Memory B cell (primary cell): ENCODE measurements around the gene ANKRD2.

ENCODE experiments used
- ATAC-seq: fragments of 150-1000 bp; cut with Tn5 transposase; 2 replicates; pipeline ENCODE4 v1.10.0; 2021; ENCODE audit warnings: low read depth, mild to moderate bottlenecking, moderate library complexity
- DNase-seq, 2 donors: peaks; one replicate each; pipeline ENCODE4 v3.0.0; 2022; ENCODE audit warnings: low spot score in 2 of 2
- H3K27ac Mint-ChIP-seq: one replicate; pipeline ENCODE4 v1.8.0; 2022; ENCODE audit warnings: mild to moderate bottlenecking, moderate library complexity, mixed read lengths
- H3K27me3 Mint-ChIP-seq: one replicate; pipeline ENCODE4 v1.8.0; 2022; ENCODE audit warnings: mixed read lengths
- H3K36me3 Mint-ChIP-seq: one replicate; pipeline ENCODE4 v1.8.0; 2022; ENCODE audit warnings: mild to moderate bottlenecking, mixed read lengths
- H3K4me1 Mint-ChIP-seq: one replicate; pipeline ENCODE4 v1.8.0; 2022; ENCODE audit warnings: mixed read lengths
- H3K4me3 Mint-ChIP-seq: one replicate; pipeline ENCODE4 v1.8.0; 2022; ENCODE audit warnings: mild to moderate bottlenecking, moderate library complexity, mixed read lengths
- H3K9me3 Mint-ChIP-seq: one replicate; pipeline ENCODE4 v1.8.0; 2022; ENCODE audit warnings: mixed read lengths

ANKRD2 gene

GRCh38 chr10:97589479-97589878 lies 16.9 kb downstream of the ANKRD2 start, which contains the start of gene C10orf62:
C10orf62 (plus strand) TSS chr10:97589721; CDS start chr10:97589898, 177 bp downstream.
- no peak within 1 kb of the TSS for H3K4me3 Mint-ChIP-seq
- DNase-seq (no peak), ATAC-seq (no peak)
- no peaks in the 10 kb centered on the region for H3K36me3 Mint-ChIP-seq
- H3K9me3 Mint-ChIP-seq = no peaks in the 10 kb centered on the region
- H3K27me3 Mint-ChIP-seq = no peaks in the 10 kb centered on the region
- H3K27ac Mint-ChIP-seq = no peak within 1 kb of the TSS
- no peaks in the 10 kb centered on the region for H3K4me1 Mint-ChIP-seq

- ATAC-seq (no peak), DNase-seq (no peak)
- Mint-ChIP-seq H3K27me3 (no peaks in the 10 kb centered on the region), H3K9me3 (no peaks in the 10 kb centered on the region), H3K4me1 (no peaks in the 10 kb centered on the region), H3K4me3 (no peak overlapping the region), H3K27ac (no peak overlapping the region), H3K36me3 (no peaks in the 10 kb centered on the region)
These were observed 17.6 kb downstream of the ANKRD2 start for GRCh38 chr10:97590082-97590747.

- Mint-ChIP-seq H3K4me3 (no peak overlapping the region), H3K9me3 (no peaks in the 10 kb centered on the region), H3K27me3 (no peaks in the 10 kb centered on the region), H3K4me1 (no peaks in the 10 kb centered on the region), H3K36me3 (no peaks in the 10 kb centered on the region), H3K27ac (no peak overlapping the region)
- ATAC-seq (no peak), DNase-seq (no peak)
These were observed 18.3 kb downstream of the ANKRD2 start for GRCh38 chr10:97590748-97591495.

GRCh38 chr10:97593421-97593820 lies 20.8 kb downstream of the ANKRD2 start:
- H3K27me3 Mint-ChIP-seq = no peaks in the 10 kb centered on the region
- ATAC-seq (no peak), DNase-seq (no peak)
- no peaks in the 10 kb centered on the region for H3K4me1 Mint-ChIP-seq
- H3K27ac Mint-ChIP-seq = no peak overlapping the region
- H3K9me3 Mint-ChIP-seq = no peaks in the 10 kb centered on the region
- no peaks in the 10 kb centered on the region for H3K36me3 Mint-ChIP-seq
- H3K4me3 Mint-ChIP-seq = no peak overlapping the region

GRCh38 chr10:97596101-97597082 lies 23.8 kb downstream of the ANKRD2 start:
- no peak for ATAC-seq
- Mint-ChIP-seq H3K4me3 (no peak overlapping the region), H3K27me3 (no peaks in the 10 kb centered on the region), H3K4me1 (no peaks in the 10 kb centered on the region), H3K27ac (no peak overlapping the region), H3K36me3 (no peaks in the 10 kb centered on the region), H3K9me3 (no peaks in the 10 kb centered on the region)
- DNase-seq = no peak

GRCh38 chr10:97597778-97598177 lies 25.2 kb downstream of the ANKRD2 start:
- Mint-ChIP-seq H3K4me1 (no peaks in the 10 kb centered on the region), H3K36me3 (no peaks in the 10 kb centered on the region), H3K4me3 (no peak overlapping the region), H3K9me3 (no peaks in the 10 kb centered on the region), H3K27me3 (no peaks in the 10 kb centered on the region), H3K27ac (no peak overlapping the region)
- no peak for ATAC-seq
- no peak for DNase-seq

- H3K27ac Mint-ChIP-seq = no peak overlapping the region
- H3K9me3 Mint-ChIP-seq = no peaks in the 10 kb centered on the region
- H3K27me3 Mint-ChIP-seq = no peaks in the 10 kb centered on the region
- no peak overlapping the region for H3K4me3 Mint-ChIP-seq
- no peaks in the 10 kb centered on the region for H3K4me1 Mint-ChIP-seq
- H3K36me3 Mint-ChIP-seq = no peaks in the 10 kb centered on the region
- ATAC-seq (no peak), DNase-seq (no peak)
These were observed 26.1 kb downstream of the ANKRD2 start for GRCh38 chr10:97598407-97599271.

GRCh38 chr10:97599272-97599619 lies 26.7 kb downstream of the ANKRD2 start:
- ATAC-seq = no peak
- Mint-ChIP-seq H3K9me3 (no peaks in the 10 kb centered on the region), H3K27me3 (no peaks in the 10 kb centered on the region), H3K4me3 (no peak overlapping the region), H3K36me3 (no peaks in the 10 kb centered on the region), H3K27ac (no peak overlapping the region), H3K4me1 (no peaks in the 10 kb centered on the region)
- no peak for DNase-seq

- H3K9me3 Mint-ChIP-seq = no peaks in the 10 kb centered on the region
- H3K27ac Mint-ChIP-seq = no peak overlapping the region
- H3K27me3 Mint-ChIP-seq = no peaks in the 10 kb centered on the region
- no peak for DNase-seq
- ATAC-seq = no peak
- no peaks in the 10 kb centered on the region for H3K36me3 Mint-ChIP-seq
- H3K4me3 Mint-ChIP-seq = no peak overlapping the region
- H3K4me1 Mint-ChIP-seq = no peaks in the 10 kb centered on the region
These were observed 28.0 kb downstream of the ANKRD2 start for GRCh38 chr10:97600616-97601015.

- ATAC-seq = no peak
- Mint-ChIP-seq H3K4me1 (no peaks in the 10 kb centered on the region), H3K27me3 (no peaks in the 10 kb centered on the region), H3K27ac (no peak overlapping the region), H3K36me3 (no peaks in the 10 kb centered on the region), H3K9me3 (no peaks in the 10 kb centered on the region), H3K4me3 (no peak overlapping the region)
- no peak for DNase-seq
These were observed 29.0 kb downstream of the ANKRD2 start for GRCh38 chr10:97601268-97602215.

GRCh38 chr10:97607095-97607636 lies 34.6 kb downstream of the ANKRD2 start:
- Mint-ChIP-seq H3K4me3 (no peak overlapping the region), H3K27me3 (peaks cover 3% of the 10 kb centered on the region), H3K36me3 (no peaks in the 10 kb centered on the region), H3K4me1 (no peaks in the 10 kb centered on the region), H3K27ac (no peak overlapping the region), H3K9me3 (no peaks in the 10 kb centered on the region)
- ATAC-seq = no peak
- DNase-seq = no peak

GRCh38 chr10:97608991-97609561 lies 36.5 kb downstream of the ANKRD2 start:
- H3K4me3 Mint-ChIP-seq = no peak overlapping the region
- no peak for ATAC-seq
- no peaks in the 10 kb centered on the region for H3K36me3 Mint-ChIP-seq
- H3K27ac Mint-ChIP-seq = no peak overlapping the region
- H3K4me1 Mint-ChIP-seq = no peaks in the 10 kb centered on the region
- no peak for DNase-seq
- peaks cover 3% of the 10 kb centered on the region for H3K27me3 Mint-ChIP-seq
- no peaks in the 10 kb centered on the region for H3K9me3 Mint-ChIP-seq
